Stomach (tissue), 4 donors: ENCODE data around the gene PRKN.

ENCODE experiments used
- EP300 ChIP-seq: sonication (generic); formaldehyde crosslinking; IDR thresholded peaks from one replicate; pipeline ENCODE4 v1.6.1; 2017; ENCODE audit warnings: antibody characterized with exemption
- POLR2AphosphoS5 ChIP-seq, 3 donors: sonication (generic); formaldehyde crosslinking; IDR thresholded peaks; one replicate each; pipeline ENCODE4 v1.6.1; 2016; ENCODE audit warnings: antibody characterized with exemption in 3 of 3
- TF ChIP-seq, protein P1 (sequence below), 7 experiments: fragments of 450-650 bp in 4 of 7; fragments of 200-600 bp in 3 of 7; sonication (generic) in 3 of 7; IDR thresholded peaks; one replicate each; pipeline ENCODE4 v1.5.1; 2016 to 2019; ENCODE audit warnings: antibody characterized with exemption in 7 of 7, control low read depth in 2 of 7, mild to moderate bottlenecking in 1 of 7

DNA sequence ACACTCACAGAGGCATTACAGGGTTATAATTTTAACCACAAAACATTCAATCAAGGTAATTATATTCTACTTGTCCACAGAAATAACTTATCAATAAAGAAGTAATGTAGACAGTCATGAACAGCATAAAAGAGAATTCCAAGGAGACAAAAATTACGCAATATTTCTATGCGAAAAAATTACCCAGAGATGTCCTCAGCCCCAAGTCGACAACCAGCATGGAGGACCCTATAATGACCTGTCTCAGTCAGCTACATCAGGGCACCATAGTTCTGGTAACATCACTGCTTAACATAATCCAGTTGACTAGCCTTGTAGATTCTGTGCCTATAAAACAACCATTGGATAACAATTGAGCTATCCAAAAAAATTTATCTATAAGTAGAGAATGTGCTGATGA is 579.8 kb downstream of the PRKN start:
- TF ChIP-seq EP300 (no peak), POLR2AphosphoS5 (IDR thresholded peaks at IDR 0.05) (no peak)
- TF ChIP-seq, protein P1, sequence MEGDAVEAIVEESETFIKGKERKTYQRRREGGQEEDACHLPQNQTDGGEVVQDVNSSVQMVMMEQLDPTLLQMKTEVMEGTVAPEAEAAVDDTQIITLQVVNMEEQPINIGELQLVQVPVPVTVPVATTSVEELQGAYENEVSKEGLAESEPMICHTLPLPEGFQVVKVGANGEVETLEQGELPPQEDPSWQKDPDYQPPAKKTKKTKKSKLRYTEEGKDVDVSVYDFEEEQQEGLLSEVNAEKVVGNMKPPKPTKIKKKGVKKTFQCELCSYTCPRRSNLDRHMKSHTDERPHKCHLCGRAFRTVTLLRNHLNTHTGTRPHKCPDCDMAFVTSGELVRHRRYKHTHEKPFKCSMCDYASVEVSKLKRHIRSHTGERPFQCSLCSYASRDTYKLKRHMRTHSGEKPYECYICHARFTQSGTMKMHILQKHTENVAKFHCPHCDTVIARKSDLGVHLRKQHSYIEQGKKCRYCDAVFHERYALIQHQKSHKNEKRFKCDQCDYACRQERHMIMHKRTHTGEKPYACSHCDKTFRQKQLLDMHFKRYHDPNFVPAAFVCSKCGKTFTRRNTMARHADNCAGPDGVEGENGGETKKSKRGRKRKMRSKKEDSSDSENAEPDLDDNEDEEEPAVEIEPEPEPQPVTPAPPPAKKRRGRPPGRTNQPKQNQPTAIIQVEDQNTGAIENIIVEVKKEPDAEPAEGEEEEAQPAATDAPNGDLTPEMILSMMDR (IDR thresholded peaks at IDR 0.05), result no peak
